B cell (primary cell): Measurements from ENCODE around the gene CCDC8.

Experiments used
- EZH2 ChIP-seq: IDR thresholded peaks from 2 replicates; pipeline ENCODE4 v1.6.1; 2012; ENCODE audit warnings: borderline replicate concordance, low read depth, mild to moderate bottlenecking, moderate library complexity, low read length; ENCODE audit not compliant: insufficient read depth, poor library complexity, severe bottlenecking
- TF ChIP-seq, protein P1 (sequence below): fragments of 200-600 bp; IDR thresholded peaks from one replicate; pipeline ENCODE4 v1.8.0; 2022; ENCODE audit warnings: antibody characterized with exemption, mild to moderate bottlenecking

DNA sequence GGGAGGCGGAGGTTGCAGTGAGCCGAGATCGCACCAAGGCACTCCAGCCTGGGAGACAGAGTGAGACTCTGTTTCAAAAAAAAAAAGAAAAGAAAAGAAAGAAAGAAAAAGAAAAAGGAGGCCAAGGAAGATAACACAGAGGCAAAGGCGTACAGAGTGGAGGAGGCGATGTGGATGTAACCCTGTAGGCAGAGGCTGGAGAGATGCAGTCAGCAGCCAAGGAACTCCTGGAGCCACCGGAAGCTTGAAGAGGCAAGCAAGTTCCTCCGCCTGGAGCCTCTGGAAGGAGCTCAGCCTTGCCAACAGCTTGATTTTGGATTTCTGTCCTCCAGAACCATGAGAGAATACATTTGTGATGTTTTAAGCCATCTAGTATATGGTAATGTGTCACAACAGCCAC, 6.7 kb upstream of the CCDC8 start:
- TF ChIP-seq, protein P1, sequence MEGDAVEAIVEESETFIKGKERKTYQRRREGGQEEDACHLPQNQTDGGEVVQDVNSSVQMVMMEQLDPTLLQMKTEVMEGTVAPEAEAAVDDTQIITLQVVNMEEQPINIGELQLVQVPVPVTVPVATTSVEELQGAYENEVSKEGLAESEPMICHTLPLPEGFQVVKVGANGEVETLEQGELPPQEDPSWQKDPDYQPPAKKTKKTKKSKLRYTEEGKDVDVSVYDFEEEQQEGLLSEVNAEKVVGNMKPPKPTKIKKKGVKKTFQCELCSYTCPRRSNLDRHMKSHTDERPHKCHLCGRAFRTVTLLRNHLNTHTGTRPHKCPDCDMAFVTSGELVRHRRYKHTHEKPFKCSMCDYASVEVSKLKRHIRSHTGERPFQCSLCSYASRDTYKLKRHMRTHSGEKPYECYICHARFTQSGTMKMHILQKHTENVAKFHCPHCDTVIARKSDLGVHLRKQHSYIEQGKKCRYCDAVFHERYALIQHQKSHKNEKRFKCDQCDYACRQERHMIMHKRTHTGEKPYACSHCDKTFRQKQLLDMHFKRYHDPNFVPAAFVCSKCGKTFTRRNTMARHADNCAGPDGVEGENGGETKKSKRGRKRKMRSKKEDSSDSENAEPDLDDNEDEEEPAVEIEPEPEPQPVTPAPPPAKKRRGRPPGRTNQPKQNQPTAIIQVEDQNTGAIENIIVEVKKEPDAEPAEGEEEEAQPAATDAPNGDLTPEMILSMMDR: no peak
- no peak for TF ChIP-seq EZH2
